Measurements from ENCODE around the gene ANKMY1. TPM values are rescaled to one million over a fixed set of nuclear protein-coding genes. Genes with fewer than 3 reads are reported as not detected.

Gene ANKMY1
- total RNA-seq, 2 experiments from 2014 or later: 50.9 to 53.2 TPM

DNA sequence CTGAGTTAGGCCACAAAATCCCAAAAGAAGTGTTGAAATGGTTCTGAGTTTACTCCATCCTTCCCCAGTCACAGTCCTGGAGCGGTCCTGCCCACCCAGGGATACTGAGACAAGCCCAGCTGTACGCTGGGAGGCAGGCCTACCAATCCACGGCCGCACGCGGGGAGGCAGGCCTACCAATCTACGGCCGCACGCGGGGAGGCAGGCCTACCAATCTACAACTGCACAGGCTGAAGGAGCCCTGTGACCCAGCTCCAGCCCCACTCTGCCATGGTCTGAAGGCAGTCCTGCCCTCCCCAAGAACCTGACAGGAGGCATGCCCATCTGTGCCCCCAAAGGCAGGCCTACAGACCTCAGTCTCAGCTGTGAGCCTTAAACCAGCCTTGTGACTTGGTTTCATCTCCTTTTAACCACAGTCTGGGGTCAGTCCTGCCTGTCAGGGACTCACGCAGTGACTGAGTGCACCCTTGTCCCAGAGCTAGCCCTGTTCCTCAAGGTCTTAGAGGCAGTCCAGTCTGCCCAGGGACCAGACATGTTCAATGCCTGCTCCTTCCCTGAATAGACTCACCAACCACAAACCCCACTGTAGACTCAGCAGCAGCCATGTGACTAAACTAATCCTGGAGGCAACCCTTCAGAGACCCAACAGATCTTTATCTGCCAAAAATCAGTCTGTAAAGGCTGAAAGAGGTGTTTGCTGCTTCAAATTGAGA lies 85.6 kb downstream of the ANKMY1 start:
- POLR2A ChIA-PET: no interaction called here
- Mint-ChIP-seq H3K4me3 (no peak overlapping the region), H3K27me3 (no peaks in the 10 kb centered on the region), H3K4me1 (peaks cover 2% of the 10 kb centered on the region), H3K36me3 (peaks cover 6% of the 10 kb centered on the region), H3K9me3 (peaks cover 14% of the 10 kb centered on the region), H3K27ac (no peak overlapping the region)
- no peak for ATAC-seq (ENCODE audit: low read depth)
- DNase-seq: no peak

DNA sequence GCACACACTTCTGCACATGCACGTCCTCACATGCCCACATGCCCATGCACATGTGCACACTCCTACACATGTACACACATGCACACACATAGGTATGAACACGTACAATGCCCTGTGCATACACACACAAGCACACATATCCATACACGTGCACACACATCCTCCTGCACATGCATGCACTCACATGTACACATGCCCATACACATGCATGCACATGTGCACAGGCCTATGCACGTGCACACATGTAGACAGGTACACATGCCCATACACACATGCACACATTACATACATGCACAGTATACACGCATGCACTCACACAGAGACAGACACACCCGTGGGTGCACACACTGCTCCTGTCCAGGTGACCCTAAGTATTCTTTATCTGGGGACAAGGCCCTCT lies 88.0 kb downstream of the ANKMY1 start:
- Mint-ChIP-seq H3K9me3 (peaks cover 11% of the 10 kb centered on the region), H3K27ac (no peak overlapping the region), H3K36me3 (peaks cover 2% of the 10 kb centered on the region), H3K4me3 (no peak overlapping the region), H3K27me3 (no peaks in the 10 kb centered on the region), H3K4me1 (peaks cover 2% of the 10 kb centered on the region)
- POLR2A ChIA-PET: no interaction called here
- DNase-seq: no peak
- no peak for ATAC-seq (ENCODE audit: low read depth)

DNA sequence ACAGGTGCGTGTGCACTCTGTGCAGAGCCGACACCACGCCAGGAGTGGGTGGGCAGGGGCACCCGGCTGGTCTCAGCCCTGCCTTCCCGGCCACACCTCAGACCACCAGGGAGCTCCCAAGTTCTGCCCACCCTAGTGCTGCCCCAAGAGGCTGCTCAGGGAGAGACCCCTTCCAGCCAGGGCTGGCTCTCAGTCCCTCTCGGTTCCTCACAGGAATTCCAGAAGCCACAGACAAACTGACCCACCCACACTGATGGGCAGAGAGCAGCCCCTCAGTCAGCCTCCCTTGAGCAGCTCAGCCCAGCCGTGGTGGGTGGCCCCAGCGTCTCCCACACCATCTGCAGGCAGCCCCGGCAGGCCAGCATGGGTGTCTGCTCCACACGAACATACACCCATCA lies 88.5 kb downstream of the ANKMY1 start:
- peaks cover 2% of the 10 kb centered on the region for H3K4me1 Mint-ChIP-seq
- H3K4me3 Mint-ChIP-seq: no peak overlapping the region
- no peaks in the 10 kb centered on the region for H3K27me3 Mint-ChIP-seq
- no peak overlapping the region for H3K27ac Mint-ChIP-seq
- POLR2A ChIA-PET: no interaction called here
- H3K36me3 Mint-ChIP-seq: peaks cover 2% of the 10 kb centered on the region
- ATAC-seq (ENCODE audit: low read depth) (no peak), DNase-seq (no peak)
- H3K9me3 Mint-ChIP-seq: peaks cover 8% of the 10 kb centered on the region

DNA sequence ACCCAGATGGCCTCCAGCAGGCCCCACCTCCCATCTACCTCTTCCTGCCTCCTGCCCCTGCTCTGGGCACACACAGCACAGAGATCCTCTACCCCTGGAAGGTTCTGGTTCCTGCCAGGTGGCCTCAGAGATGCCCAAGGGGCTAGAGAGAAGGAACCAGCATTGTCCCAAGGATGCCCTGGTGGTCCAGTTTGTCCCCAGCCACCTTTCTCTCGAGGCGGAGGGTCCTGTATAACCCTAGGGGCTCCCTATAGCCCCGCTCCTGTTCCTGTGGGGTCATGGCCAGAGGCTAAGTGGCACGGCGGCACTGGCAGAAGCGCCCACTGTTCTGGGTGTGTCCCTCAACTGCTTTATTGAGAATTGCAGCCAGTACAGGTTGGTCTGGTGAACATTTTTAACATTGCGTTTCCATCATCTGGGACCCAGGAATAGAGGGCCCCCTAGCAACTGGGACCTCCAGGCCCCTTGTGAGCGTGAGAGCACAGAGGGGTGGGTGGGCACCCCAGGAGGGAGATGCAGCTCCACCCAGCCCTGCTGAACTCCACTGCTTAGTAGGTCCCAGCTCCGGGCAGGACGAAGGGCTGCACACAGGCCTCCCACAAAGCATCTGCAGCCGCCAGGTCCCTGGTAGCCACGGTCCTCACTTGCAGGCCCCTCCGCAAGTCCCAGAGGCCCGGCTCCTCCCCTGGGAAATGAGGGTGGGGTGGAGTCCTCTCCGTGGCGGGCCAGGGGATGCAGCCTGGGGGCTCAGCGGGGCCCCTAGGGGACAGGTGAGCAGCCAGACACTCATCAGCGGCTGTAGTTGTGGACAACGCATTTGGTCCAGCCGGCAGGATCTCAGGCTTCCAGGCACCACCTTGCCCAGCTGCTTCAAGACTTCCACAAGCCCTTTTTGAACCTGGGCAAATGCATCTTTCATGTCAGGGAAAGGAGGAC lies 89.2 kb downstream of the ANKMY1 start:
- DNase-seq (no peak), ATAC-seq (ENCODE audit: low read depth) (no peak)
- H3K36me3 Mint-ChIP-seq: peaks cover 2% of the 10 kb centered on the region
- H3K27me3 Mint-ChIP-seq: no peaks in the 10 kb centered on the region
- POLR2A ChIA-PET: no interaction called here
- H3K4me1 Mint-ChIP-seq: peaks cover 2% of the 10 kb centered on the region
- H3K4me3 Mint-ChIP-seq: no peak overlapping the region
- peaks cover 5% of the 10 kb centered on the region for H3K9me3 Mint-ChIP-seq
- no peak overlapping the region for H3K27ac Mint-ChIP-seq

DNA sequence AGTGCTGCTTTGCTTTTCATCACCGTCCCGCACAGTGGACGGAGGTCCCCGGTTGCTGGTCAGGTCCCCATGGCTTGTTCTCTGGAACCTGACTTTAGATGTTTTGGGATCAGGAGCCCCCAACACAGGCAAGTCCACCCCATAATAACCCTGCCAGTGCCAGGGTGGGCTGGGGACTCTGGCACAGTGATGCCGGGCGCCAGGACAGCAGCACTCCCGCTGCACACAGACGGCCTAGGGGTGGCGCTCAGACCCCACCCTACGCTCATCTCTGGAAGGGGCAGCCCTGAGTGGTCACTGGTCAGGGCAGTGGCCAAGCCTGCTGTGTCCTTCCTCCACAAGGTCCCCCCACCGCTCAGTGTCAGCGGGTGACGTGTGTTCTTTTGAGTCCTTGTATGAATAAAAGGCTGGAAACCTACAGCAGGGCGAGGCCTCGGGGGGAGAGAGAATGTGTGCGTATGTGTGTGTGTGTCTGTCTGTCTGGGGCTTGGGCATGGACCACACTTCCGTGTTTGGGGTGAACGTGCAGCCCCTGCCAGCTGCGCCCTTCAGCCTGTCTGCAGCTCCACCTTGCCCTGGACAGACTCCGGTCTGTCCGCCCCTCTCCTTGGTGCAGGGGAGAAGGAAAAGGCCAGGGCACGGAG lies 90.0 kb downstream of the ANKMY1 start:
- Mint-ChIP-seq H3K27ac (no peak overlapping the region), H3K4me3 (no peak overlapping the region), H3K9me3 (no peaks in the 10 kb centered on the region), H3K36me3 (peaks cover 2% of the 10 kb centered on the region), H3K27me3 (no peaks in the 10 kb centered on the region), H3K4me1 (peaks cover 2% of the 10 kb centered on the region)
- DNase-seq: no peak
- POLR2A ChIA-PET: no interaction called here
- ATAC-seq (ENCODE audit: low read depth): no peak

DNA sequence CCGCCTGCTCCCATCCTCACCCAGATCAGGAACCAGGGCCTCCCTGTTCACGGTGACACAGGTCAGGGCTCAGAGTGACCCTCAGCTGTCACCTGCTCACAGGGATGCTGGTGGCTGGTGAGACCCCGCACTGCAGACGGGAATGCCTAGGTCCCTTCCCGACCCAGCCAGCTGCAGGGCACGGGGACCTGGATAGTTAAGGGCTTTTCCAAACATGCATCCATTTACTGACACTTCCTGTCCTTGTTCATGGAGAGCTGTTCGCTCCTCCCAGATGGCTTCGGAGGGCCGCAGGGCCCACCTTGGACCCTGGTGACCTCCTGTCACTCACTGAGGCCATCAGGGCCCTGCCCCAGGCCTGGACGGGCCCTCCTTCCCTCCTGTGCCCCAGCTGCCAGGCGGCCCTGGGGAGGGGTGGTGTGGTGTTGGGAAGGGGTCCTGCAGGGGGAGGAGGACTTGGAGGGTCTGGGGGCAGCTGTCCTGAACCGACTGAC lies 90.6 kb downstream of the ANKMY1 start:
- Mint-ChIP-seq H3K4me3 (no peak overlapping the region), H3K27me3 (no peaks in the 10 kb centered on the region), H3K27ac (no peak overlapping the region), H3K9me3 (no peaks in the 10 kb centered on the region), H3K36me3 (peaks cover 2% of the 10 kb centered on the region), H3K4me1 (peaks cover 2% of the 10 kb centered on the region)
- POLR2A ChIA-PET: no interaction called here
- DNase-seq (no peak), ATAC-seq (ENCODE audit: low read depth) (no peak)

DNA sequence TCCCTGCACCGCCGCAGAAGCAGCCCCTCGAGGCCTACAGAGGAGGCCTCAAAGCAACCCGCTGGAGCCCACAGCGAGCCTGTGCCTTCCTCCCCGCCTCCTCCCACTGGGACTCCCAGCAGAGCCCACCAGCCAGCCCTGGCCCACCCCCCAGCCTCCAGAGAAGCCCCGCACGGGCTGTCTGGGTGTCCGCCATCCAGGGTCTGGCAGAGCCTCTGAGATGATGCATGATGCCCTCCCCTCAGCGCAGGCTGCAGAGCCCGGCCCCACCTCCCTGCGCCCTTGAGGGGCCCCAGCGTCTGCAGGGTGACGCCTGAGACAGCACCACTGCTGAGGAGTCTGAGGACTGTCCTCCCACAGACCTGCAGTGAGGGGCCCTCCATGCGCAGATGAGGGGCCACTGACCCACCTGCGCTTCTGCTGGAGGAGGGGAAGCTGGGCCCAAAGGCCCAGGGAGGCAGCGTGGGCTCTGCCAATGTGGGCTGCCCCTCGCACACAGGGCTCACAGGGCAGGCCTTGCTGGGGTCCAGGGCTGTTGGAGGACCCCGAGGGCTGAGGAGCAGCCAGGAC lies 91.1 kb downstream of the ANKMY1 start:
- POLR2A ChIA-PET: no interaction called here
- no peak for ATAC-seq (ENCODE audit: low read depth)
- DNase-seq: no peak
- no peaks in the 10 kb centered on the region for H3K27me3 Mint-ChIP-seq
- no peak overlapping the region for H3K27ac Mint-ChIP-seq
- H3K9me3 Mint-ChIP-seq: no peaks in the 10 kb centered on the region
- H3K4me1 Mint-ChIP-seq: peaks cover 2% of the 10 kb centered on the region
- H3K4me3 Mint-ChIP-seq: no peak overlapping the region
- H3K36me3 Mint-ChIP-seq: peaks cover 2% of the 10 kb centered on the region

DNA sequence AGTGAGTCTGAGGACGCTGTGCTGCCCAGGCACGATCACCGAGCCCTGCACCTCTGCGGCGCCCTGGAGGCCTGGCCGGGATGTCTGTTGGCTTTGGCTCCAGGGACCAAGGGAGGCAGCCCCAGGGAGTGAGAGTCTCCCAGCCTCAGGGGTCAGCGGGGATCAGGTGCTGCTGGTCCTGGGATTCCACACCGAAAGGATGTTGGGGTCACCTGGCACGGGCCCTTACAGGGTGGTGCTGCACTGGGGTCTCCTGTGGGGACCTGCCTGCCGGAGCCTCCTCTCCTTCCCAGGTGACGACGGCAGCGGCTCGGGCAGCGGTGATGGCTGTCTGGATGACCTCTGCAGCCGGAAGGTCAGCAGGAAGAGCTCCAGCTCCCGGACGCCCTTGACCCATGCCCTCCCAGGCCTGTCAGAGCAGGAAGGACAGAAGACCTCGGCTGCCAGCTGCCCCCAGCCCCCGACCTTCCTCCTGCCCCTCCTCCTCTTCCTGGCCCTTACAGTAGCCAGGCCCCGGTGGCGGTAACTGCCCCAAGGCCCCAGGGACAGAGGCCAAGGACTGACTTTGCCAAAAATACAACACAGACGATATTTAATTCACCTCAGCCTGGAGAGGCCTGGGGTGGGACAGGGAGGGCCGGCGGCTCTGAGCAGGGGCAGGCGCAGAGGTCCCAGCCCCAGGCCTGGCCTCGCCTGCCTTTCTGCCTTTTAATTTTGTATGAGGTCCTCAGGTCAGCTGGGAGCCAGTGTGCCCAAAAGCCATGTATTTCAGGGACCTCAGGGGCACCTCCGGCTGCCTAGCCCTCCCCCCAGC lies 91.8 kb downstream of the ANKMY1 start:
- H3K27me3 Mint-ChIP-seq: no peaks in the 10 kb centered on the region
- POLR2A ChIA-PET: no interaction called here

DNA sequence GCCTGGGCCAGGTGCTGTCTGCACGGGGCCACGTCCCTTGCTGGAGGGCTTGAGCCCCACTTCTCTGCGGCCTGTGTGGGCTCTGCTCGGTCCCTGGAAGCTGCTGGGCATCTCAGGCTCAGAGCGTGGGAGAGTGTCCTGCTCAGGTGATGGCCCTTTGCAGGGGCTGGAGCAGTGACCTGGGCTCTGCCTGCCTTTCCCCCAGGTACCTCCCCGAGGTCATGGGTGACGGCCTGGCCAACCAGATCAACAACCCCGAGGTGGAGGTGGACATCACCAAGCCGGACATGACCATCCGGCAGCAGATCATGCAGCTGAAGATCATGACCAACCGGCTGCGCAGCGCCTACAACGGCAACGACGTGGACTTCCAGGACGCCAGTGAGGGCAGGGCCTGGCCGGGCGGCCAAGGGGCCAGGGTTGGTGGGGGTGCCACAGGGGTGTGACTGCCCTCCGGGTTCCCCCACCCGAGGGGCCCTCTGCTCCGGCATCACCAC lies 92.5 kb downstream of the ANKMY1 start:
- ATAC-seq (ENCODE audit: low read depth): no peak
- H3K4me1 Mint-ChIP-seq: peaks cover 2% of the 10 kb centered on the region
- no peak overlapping the region for H3K27ac Mint-ChIP-seq
- DNase-seq: no peak
- no peaks in the 10 kb centered on the region for H3K9me3 Mint-ChIP-seq
- no peaks in the 10 kb centered on the region for H3K36me3 Mint-ChIP-seq
- POLR2A ChIA-PET: no interaction called here
- H3K4me3 Mint-ChIP-seq: no peak overlapping the region
- no peaks in the 10 kb centered on the region for H3K27me3 Mint-ChIP-seq

More for the DNA sequence above, 91.8 kb downstream of the ANKMY1 start:
- Mint-ChIP-seq H3K4me1 (peaks cover 2% of the 10 kb centered on the region), H3K27ac (no peak overlapping the region), H3K9me3 (no peaks in the 10 kb centered on the region), H3K36me3 (no peaks in the 10 kb centered on the region), H3K4me3 (no peak overlapping the region)
- no peak for ATAC-seq (ENCODE audit: low read depth)
- no peak for DNase-seq

DNA sequence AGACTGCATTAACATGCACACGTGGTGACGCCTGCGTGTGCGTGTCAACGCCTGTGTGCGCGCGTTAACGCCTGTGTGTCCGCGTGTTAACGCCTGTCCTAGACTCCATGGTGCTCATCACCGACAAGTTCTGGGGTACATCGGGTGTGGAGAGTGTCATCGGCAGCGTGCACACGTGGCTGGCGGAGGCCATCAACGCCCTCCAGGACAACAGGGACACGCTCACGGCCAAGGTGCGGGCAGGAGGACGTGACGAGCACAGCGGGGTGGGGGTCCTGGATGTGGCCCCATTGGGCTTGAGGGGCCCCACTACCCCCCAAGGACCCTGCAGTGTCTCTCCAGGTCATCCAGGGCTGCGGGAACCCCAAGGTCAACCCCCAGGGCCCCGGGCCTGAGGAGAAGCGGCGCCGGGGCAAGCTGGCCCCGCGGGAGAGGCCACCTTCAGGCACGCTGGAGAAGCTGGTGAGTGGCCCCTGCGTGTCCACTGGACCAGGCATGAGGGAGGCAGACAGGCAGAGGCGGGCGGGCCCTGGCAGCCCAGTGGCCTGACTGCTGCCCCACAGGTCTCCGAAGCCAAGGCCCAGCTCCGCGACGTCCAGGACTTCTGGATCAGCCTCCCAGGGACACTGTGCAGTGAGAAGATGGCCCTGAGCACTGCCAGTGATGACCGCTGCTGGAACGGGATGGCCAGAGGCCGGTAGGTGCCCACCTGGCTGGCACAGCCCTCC lies 93.1 kb downstream of the ANKMY1 start:
- POLR2A ChIA-PET: no interaction called here
- Mint-ChIP-seq H3K27me3 (no peaks in the 10 kb centered on the region), H3K9me3 (no peaks in the 10 kb centered on the region), H3K4me3 (no peak overlapping the region), H3K27ac (no peak overlapping the region), H3K4me1 (peaks cover 2% of the 10 kb centered on the region), H3K36me3 (no peaks in the 10 kb centered on the region)
- DNase-seq: no peak
- ATAC-seq (ENCODE audit: low read depth): no peak

DNA sequence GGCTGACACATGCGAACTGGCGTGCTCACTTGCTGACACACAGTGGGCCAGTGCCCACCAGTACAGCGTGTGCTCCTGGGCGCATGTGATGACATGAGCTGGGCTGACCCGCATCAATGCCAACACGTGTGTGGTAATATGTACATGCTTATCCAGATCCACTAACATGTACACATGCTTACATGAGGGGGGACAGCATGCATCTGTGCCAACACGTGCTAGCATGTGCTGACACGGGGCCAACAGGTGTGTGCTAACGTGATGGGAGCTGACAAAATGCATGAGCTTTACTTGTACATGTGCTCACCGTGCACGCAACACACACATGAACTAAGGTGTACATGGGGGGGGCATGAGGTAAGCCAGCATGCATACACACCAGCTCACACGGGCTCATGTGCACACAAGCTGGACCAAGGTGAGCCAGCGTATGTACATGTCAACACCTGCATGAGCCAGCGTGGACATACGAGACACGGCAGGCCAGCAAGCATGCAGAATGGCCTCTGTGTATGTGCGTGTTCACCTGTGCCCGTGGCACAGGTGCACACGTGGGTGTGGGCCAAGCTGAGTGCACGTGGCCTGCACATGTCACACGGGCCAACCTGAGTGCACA lies 93.8 kb downstream of the ANKMY1 start:
- Mint-ChIP-seq H3K27ac (no peak overlapping the region), H3K27me3 (no peaks in the 10 kb centered on the region), H3K4me3 (no peak overlapping the region), H3K4me1 (no peaks in the 10 kb centered on the region), H3K9me3 (no peaks in the 10 kb centered on the region), H3K36me3 (no peaks in the 10 kb centered on the region)
- ATAC-seq (ENCODE audit: low read depth): no peak
- DNase-seq: no peak
- POLR2A ChIA-PET: no interaction called here

Measured in activated naive CD8-positive, alpha-beta T cell treated with anti-CD3 and anti-CD28 coated beads, Interleukin-2, amount 10 ng/mL, durations not matched to agents 7 days and 5 days (primary cell).